ENCODE results near the gene MED1. TPM values are rescaled to one million over a fixed set of nuclear protein-coding genes. Genes with fewer than 3 reads are reported as not detected.

MED1 gene
- polyA plus RNA-seq, 1 experiment, result 22.9 TPM

GRCh38 chr17:39402890-39403605, 48.0 kb downstream of the MED1 start:
- ChIA-PET CTCF (interaction anchor here (0.6 to 1.1 kb wide), 2 partner anchors 38 to 132 kb away, joined by 3 read pairs; no protein-coding TSS in a partner anchor), POLR2A (no interaction called here)
- peaks cover under 1% of the 10 kb centered on the region; the same call in 1 of the 2 replicates for H3K36me3 ChIP-seq (ENCODE audit: control insufficient read depth, insufficient read depth, low read length)

DNA sequence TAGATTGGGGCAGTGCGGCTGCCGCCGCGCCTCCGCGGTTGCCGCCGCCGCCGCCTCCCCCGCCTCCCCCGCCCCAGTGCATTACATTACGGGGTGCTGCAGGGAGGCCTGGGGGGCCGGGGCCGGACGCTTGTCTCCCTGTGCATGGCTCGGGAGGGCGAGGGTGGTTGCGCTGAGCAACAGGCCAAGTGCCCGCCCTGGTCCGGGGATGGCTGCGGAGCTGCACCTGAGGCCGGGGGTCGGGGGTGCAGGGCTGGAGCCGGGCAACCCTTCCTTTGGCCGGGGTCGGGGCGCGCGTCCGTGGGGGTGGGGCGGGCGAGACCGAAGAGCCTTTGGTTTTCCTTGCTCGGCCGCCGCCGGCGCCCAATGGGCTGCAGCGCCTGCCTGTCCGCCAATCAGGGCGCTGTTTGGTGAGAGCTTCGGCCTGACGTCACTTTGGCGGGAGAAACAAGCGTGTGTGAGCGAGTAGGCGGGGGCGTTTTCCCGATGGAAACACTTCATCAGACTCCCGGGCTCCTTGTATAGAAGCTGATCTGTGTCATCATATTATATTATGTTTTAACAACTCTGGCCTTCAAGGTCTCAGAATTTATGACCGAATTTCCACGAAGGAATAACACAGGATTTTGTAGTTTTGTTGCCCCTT, 48.7 kb downstream of the MED1 start:
- peak; percentile 57 for DNase-seq (ENCODE audit: low read depth)
- ChIA-PET POLR2A (no interaction called here), CTCF (no interaction called here)
- Histone ChIP-seq H3K27me3 (ENCODE audit: control insufficient read depth, insufficient read depth, low read length) (no peaks in the 10 kb centered on the region), H3K4me3 (ENCODE audit: low read depth, low read length) (peak overlapping the region; percentile 97), H3K36me3 (ENCODE audit: control insufficient read depth, insufficient read depth, low read length) (no peaks in the 10 kb centered on the region)
- TF ChIP-seq CTCF (IDR thresholded peaks at IDR 0.05; ENCODE audit: insufficient read depth, low read depth, low read length), result no peak

More at GRCh38 chr17:39402890-39403605, 48.0 kb downstream of the MED1 start:
- DNase-seq (ENCODE audit: low read depth), result no peak
- TF ChIP-seq CTCF (IDR thresholded peaks at IDR 0.05; ENCODE audit: insufficient read depth, low read depth, low read length), result no peak
- no peak overlapping the region for H3K4me3 ChIP-seq (ENCODE audit: low read depth, low read length)
- H3K27me3 ChIP-seq (ENCODE audit: control insufficient read depth, insufficient read depth, low read length), result no peaks in the 10 kb centered on the region

DNA sequence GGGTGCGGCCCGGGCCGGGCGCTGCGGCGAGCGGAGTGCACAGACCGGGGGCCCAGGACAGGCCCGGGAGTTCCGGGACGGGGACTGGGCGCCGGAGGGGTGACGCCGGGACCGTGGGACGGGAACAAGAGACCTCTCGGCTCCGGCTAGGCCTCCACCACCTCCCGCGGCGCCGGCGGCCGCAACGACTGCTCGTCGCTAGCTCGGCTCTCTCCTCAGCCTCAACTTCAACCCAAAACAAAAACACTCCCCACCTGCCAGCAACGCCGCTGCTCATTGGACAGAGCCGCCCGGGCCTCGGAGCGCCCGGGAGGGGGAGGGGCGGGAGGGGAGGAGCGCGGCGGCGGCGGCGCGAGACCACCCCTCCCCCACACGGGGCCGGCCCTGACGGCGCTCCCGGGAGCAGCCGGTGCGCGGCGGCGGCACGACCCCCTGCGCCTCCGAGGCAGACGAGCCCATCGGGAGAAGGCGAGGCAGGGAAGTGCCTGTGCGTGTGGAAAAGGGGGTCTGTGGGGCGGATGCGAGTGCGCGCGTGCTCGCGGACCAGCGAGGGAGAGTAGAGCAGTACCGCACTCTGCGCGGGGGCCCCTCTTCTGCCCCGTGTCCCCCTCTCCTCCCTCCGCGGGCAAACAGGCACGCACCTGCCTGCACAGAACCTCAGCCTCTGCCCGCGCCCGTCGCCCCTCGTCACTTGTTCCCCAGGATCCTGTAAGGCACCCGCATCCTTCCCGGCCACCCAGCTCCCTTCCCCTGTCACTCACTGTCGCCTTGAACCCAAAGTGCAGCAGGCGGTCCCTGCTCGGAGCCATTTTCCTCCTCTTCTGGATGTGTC, 49.4 kb downstream of the MED1 start, which contains the start of gene FBXL20:
Gene FBXL20 (minus strand): TSS at position 215 of the 832 bp plus-strand sequence. CDS start 224 bp downstream, outside the sequence.
- Histone ChIP-seq H3K27me3 (ENCODE audit: control insufficient read depth, insufficient read depth, low read length) (no peaks in the 10 kb centered on the region), H3K36me3 (ENCODE audit: control insufficient read depth, insufficient read depth, low read length) (no peaks in the 10 kb centered on the region), H3K4me3 (ENCODE audit: low read depth, low read length) (peak within 1 kb of the TSS; percentile 97)
- TF ChIP-seq CTCF (IDR thresholded peaks at IDR 0.05; ENCODE audit: insufficient read depth, low read depth, low read length), result no peak
- POLR2A ChIA-PET, result interaction anchor here (0.6 to 1.2 kb wide), 2 partner anchors 14 to 27 kb away, joined by 3 to 5 read pairs; no protein-coding TSS in a partner anchor
- peak; percentile 25 for DNase-seq (ENCODE audit: low read depth)
- CTCF ChIA-PET, result interaction anchor here (0.9 to 2.6 kb wide), 3 partner anchors 61 to 166 kb away, joined by 3 to 10 read pairs (median 3); no protein-coding TSS in a partner anchor

- CTCF ChIA-PET, result interaction anchor here (0.9 to 2.6 kb wide), 5 partner anchors 22 to 165 kb away, joined by 3 to 10 read pairs (median 3); no protein-coding TSS in a partner anchor
Observed at GRCh38 chr17:39400547-39401411, 50.3 kb downstream of the MED1 start.

More at GRCh38 chr17:39400547-39401411, 50.3 kb downstream of the MED1 start:
- Histone ChIP-seq H3K27me3 (ENCODE audit: control insufficient read depth, insufficient read depth, low read length) (no peaks in the 10 kb centered on the region), H3K4me3 (ENCODE audit: low read depth, low read length) (peak overlapping the region; percentile 97), H3K36me3 (ENCODE audit: control insufficient read depth, insufficient read depth, low read length) (no peaks in the 10 kb centered on the region)
- POLR2A ChIA-PET, result interaction anchor here (0.6 to 1.2 kb wide), 2 partner anchors 13 to 26 kb away, joined by 3 to 5 read pairs; no protein-coding TSS in a partner anchor
- DNase-seq (ENCODE audit: low read depth), result no peak
- TF ChIP-seq CTCF (IDR thresholded peaks at IDR 0.05; ENCODE audit: insufficient read depth, low read depth, low read length), result no peak

Measured in BJ (cell line).